ENCODE measurements around the gene ANKUB1.
A peak's percentile ranks its signal among the peaks of the same experiment; 100 is the strongest.

The ANKUB1 gene

DNA sequence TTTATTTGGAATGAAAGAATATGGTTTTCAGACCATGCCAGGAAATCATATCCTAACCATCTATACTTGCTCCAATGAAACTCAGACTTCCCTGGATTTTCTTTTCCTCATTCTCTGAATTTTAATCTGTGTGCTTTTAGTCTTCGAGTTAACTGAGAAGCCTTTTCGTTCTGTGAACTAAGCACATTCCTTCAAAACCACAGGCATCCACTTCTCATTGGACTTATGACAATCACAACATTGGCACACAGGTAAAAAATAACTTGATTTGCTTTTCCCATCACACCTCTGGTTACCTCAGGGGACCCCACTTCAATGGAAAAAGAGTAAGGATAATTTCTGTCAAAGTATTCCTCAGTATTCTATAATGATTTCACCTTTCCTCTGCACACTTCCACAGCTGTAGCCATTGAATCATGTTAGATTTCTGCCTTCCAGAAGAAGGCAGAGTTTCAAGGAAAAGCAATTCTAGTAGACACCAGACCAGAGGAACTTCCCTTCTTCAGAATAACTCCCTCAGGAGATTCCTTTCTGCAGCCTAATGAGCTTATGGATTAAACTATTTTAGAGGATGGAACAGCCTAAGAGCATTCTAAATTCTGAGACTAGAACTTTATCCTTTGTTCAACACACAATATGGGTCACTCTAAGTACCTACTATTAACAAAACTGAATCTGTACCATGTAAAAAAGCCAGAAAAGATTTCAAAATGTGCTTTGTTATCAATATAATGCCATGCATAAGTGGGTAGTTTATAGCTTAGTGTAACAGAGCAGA lies 56.0 kb downstream of the ANKUB1 start:
- peak; percentile 81 for DNase-seq (ENCODE audit: low read depth)
- TF ChIP-seq, protein P1, sequence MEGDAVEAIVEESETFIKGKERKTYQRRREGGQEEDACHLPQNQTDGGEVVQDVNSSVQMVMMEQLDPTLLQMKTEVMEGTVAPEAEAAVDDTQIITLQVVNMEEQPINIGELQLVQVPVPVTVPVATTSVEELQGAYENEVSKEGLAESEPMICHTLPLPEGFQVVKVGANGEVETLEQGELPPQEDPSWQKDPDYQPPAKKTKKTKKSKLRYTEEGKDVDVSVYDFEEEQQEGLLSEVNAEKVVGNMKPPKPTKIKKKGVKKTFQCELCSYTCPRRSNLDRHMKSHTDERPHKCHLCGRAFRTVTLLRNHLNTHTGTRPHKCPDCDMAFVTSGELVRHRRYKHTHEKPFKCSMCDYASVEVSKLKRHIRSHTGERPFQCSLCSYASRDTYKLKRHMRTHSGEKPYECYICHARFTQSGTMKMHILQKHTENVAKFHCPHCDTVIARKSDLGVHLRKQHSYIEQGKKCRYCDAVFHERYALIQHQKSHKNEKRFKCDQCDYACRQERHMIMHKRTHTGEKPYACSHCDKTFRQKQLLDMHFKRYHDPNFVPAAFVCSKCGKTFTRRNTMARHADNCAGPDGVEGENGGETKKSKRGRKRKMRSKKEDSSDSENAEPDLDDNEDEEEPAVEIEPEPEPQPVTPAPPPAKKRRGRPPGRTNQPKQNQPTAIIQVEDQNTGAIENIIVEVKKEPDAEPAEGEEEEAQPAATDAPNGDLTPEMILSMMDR (IDR thresholded peaks at IDR 0.05; ENCODE audit: insufficient read depth, low read depth, low read length, missing control alignments), result no peak

DNA sequence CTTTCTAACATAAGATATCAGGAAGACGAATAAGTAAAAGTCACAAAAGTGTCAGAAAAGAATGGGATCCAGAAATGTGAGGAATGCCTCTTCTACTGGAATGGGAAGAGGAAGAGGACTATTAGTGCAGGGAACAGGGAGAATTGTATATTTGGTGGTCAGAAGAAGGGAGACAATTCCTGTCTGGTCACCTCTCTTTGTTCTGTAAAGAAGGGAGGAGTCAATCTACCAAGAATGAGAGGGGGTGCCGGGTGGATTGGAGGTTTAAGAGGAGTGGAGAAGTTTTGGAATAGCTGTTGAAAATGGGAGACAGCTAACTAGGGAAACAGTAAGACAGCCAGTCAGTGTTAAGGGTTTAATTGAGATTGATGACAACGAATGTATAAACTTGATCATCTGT lies 60.1 kb downstream of the ANKUB1 start:
- H3K4me3 ChIP-seq (ENCODE audit: low read length), result no peak overlapping the region
- TF ChIP-seq, protein P1 (IDR thresholded peaks at IDR 0.05; ENCODE audit: insufficient read depth, low read depth, low read length, missing control alignments), result no peak
- no peak for DNase-seq (ENCODE audit: low read depth)

More for the DNA sequence above, 56.0 kb downstream of the ANKUB1 start:
- no peak overlapping the region for H3K4me3 ChIP-seq (ENCODE audit: low read length)

DNA sequence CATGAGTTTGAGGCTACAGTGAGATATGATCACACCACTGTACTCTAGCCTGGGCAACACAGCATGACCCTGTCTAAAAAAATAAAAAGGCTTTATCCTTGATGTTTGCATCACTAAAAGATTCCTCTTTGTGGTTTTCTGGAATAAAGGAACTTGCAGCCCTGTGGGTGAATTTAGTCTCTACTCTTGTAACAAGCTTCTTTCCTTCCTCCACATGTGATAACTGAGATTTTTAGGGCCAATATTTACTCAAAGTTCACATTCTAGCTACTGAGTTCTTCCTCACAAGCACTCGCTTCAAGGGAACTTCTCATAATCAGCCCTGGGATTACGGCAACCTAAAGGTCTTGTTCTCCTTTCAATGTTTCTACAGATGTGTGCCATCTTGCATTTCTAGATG lies 64.7 kb downstream of the ANKUB1 start:
- TF ChIP-seq, protein P1 (IDR thresholded peaks at IDR 0.05; ENCODE audit: insufficient read depth, low read depth, low read length, missing control alignments), result no peak
- DNase-seq (ENCODE audit: low read depth), result no peak
- H3K4me3 ChIP-seq (ENCODE audit: low read length), result no peak overlapping the region

DNA sequence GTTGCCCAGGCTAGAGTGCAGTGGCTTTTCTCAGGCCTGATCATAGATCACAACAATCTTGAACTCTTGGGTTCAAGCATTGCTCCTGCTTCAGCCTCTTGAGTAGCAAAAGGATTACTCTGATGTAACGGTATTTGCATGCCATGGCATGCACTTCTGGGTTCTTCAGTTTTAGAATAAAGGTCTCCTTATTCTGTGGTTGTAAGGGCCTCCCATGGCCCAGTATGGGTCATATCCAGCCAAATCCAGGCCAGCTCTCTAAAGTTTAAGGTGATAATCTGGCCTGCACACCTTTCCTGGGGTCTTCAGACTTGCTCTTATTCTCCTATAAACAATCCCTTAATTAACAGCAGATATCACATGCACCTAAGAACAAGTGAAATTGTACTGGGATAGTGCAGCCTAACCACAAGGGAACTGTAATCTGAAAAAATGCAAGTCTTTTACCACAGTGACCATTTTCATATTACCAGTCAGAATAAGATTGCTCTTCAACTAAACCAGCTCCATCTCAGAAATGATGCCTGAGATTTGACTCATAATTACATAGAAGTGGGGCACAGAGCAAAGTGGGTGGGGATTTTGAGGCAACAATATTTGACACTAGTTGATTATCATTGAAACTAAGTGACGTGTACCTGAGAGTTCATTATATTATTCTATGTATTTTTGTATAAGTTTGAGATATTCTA lies 65.5 kb downstream of the ANKUB1 start:
- TF ChIP-seq, protein P1 (IDR thresholded peaks at IDR 0.05; ENCODE audit: insufficient read depth, low read depth, low read length, missing control alignments), result no peak
- H3K4me3 ChIP-seq (ENCODE audit: low read length), result no peak overlapping the region
- DNase-seq (ENCODE audit: low read depth), result no peak

DNA sequence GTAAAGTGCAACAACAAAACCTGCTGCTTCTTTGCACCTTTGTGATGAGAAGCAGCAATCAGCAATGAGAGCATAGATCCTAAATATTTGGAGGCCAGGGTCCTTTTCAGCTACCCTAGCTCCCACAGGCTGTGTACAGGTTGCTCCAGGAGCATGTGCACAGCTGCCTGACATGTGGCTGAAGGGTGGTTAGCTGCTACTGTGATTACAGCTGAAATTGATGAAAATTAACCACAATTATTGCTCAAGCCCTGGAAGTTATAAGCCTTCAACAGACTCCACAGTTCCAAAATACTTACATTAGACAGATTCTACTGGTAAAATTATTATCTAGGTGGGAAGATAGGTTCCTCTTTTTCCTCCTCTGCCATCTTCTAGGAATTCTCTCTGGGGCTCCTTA lies 68.6 kb downstream of the ANKUB1 start:
- TF ChIP-seq, protein P1 (IDR thresholded peaks at IDR 0.05; ENCODE audit: insufficient read depth, low read depth, low read length, missing control alignments), result no peak
- DNase-seq (ENCODE audit: low read depth), result no peak
- H3K4me3 ChIP-seq (ENCODE audit: low read length), result no peak overlapping the region

DNA sequence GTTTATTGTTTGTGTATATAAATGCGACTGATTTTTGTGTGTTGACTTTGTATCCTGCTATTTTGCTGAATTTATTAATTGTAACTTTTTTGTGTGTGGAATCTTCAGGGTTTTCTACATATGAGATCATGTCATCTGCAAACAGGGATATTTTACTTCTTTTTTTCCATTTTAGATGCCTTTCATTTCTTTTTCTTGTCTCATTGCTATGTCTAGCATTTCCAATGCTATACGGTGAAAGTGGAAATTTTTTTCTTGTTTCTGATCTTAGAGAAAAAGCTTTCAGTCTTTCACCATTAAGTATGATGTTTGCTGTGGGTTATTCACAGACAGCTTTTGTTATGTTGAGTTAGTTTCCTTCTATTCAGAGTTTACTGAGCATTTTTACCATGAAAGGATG lies 71.4 kb downstream of the ANKUB1 start:
- H3K4me3 ChIP-seq (ENCODE audit: low read length), result no peak overlapping the region
- TF ChIP-seq, protein P1 (IDR thresholded peaks at IDR 0.05; ENCODE audit: insufficient read depth, low read depth, low read length, missing control alignments), result no peak
- DNase-seq (ENCODE audit: low read depth), result no peak
